Fibroblast of skin of right biceps (primary cell): Measurements from ENCODE around the gene TARDBP.
"Not testable (repeated sequence)": the region's sequence is repeated elsewhere in the genome, so short reads cannot be mapped to it uniquely, and the experiment has no call there.

Source experiments
- DNase-seq: peaks from one replicate; pipeline ENCODE4 v3.0.0-alpha.2; 2013

The TARDBP gene

DNA sequence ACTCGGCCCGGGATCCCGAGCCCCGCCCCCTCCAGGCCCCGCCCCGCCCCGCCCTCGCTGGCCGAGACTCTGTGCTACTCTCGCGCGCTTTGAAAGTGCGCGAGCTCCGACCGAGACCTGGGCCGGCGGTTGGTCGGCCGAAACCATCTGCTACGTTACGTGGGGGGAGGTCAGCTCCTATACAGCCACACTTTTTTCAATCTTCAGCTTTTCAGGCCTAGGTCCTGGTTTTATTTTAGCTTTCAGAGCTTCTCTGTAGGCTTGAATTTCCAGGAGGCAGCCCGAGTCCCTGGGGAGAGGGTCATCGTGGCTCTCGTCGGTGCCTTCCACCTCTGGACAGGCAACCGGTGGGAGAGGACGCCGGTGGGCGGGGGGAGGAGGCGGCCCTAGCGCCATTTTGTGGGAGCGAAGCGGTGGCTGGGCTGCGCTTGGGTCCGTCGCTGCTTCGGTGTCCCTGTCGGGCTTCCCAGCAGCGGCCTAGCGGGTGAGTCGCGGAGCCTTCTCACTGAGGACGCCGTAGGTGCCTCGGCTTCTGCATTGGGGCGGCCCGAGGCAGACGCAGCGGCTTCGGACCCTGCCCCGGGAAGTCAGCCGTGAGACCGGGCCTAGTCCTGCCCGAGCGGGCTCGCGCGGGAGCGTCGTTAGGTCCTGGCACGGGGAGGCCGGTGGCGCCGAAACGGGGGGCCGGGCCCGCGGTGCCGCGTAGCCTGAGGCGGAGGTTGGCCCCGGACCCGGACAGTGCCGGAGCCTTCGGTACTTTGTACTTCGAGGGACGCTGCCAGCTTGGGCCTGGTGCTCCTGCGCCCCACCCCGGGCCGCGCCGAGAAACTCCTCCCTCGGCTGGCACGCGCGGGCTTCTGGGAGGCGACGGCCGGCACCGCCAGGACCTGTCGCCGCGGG is at the start of gene TARDBP:
Gene TARDBP (plus strand): TSS at position 395 of the 900 bp plus-strand sequence. CDS start 1,074 bp downstream, outside the sequence.
- DNase-seq = peak; percentile 92

DNA sequence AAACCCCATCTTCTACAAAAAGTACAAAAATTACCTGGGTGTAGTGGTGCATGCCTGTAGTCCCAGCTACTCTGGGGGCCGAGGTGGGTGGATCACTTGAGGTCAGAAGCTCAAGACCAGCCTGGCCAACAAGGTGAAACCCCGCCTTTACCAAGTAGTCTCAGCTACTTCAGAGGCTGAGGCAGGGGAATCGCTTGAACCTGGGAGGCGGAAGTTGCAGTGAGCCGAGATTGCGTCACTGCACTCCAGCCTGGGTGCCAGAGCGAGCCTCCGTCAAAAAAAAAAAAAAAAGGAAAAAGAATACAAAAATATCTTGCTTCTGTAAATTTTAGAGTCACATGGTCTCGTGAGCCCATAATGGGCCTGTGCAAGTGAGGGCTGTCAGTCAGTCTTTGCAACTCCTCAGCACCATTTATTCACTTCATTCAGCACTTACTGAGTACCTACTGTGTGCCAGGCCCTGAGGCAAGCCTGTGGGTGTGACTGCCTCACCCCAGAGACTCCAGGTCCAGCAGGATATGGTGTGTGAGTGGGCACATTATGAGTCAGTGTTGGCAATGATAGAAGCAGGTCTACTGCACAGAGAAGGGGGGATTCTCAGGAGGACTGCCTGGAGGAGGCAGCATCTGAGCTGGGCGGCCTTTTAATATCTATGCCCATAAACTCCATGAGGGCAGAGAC is 46.8 kb upstream of the TARDBP start:
- no peak for DNase-seq

DNA sequence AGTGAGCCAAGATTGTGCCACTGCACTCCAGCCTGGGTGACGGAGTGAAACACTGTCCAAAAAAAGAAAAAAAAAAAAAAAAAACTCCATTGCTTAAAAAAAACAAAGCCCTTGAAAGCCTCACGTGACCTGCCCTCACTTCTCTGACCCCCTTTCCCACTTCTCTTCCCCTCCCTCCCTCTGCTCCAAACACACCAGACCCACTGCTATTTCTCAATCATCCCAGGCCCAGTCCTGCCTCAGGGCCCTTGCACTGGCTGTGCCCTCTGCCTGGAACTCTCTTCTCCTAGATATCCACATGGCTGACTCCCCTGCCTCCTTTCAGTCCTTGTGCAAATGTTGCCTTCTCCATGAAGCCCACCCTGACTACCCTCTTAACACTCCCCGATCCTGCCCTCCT is 45.4 kb upstream of the TARDBP start:
- DNase-seq = no peak

DNA sequence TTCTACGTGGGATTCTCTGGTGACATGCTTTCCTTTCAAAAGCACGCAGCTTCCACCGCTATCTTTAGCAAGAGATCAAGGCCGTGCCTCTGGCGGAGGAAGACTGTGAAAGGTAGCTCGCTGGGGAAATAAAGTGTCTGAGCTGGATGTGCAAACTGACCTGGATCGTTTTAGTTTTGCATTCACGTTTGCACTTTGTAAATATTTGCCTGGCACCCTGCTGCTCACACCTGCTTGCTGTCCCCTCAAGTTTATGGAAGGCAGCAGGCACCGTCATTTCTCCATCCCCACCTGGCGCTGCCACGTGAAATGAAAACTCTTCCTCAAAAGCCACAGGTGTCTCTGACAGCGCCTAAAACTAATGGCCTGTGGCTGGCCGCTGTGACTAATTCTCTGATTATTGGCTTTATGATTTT is 44.0 kb upstream of the TARDBP start:
- no peak for DNase-seq

DNA sequence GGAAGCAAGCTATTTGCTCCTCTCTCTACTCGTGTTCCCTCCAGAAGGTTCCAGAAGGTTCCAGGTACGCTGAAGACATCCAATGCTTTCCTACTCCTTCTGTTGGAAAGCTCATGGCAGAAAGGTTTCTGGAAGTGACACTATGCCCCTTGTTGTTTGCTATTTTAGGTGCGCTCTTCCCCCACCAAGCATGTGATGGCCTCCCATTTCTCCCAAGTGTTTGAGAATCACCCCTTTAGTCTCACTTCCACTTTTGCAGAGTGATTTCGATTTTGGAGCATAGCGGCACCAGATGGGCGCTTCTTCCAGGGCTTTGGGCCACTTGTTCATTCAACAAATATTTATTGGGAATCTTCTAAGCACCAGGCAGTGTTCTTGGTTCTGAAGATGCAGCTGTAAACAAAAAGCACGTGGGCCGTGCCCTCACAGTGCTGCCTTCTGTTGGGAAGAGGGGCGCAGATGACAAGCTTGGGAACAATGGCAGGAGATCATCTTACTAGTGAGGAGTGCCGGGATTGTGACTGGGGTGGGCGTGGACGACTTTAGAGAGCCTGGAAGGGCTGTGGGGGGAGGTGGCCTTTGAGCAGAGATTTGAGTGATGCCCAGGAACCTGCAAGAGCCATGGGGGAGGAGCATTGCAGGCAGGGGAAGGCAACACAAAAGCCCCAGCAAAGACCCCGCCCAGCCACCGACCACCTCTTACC is 43.0 kb upstream of the TARDBP start:
- DNase-seq = no peak

DNA sequence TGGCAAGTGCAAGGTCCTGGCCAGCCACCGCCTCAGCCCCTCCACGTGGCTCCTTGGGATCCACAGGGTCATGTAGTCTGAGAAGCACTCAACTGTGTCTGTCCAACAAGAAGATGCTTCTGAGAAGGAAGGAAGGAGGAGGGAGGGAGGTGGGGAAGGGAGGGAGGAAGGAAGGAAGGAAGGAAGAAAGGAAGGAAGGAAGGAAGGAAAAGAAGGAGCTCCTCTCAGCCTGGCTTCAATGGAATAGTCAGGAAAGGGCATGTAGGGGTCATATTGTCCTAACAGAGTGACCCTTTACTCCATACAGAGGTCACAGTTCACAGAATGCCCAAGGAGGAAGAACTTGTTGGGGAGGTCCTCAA is 42.5 kb upstream of the TARDBP start:
- no peak for DNase-seq

DNA sequence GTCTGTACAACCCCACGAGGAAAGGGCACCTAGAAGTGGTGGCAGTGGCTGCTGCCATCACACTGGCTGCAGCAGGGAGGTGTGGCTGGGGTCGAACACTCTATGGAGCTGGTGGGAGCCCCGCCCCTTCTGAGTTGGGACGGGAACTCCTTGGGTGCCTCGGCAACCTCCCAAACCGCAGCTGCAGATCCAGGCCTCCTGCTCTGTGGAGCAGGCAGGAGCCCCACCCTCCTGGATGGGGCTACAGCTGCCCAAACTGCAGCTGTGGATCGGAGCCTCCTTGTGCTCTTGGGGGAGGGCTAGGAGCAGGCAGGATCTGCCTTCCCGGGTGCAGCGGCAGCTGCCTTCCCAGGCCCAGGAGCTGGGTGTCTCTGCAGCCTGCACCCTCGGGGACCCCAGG is 38.9 kb upstream of the TARDBP start:
- peak; percentile 54 for DNase-seq

DNA sequence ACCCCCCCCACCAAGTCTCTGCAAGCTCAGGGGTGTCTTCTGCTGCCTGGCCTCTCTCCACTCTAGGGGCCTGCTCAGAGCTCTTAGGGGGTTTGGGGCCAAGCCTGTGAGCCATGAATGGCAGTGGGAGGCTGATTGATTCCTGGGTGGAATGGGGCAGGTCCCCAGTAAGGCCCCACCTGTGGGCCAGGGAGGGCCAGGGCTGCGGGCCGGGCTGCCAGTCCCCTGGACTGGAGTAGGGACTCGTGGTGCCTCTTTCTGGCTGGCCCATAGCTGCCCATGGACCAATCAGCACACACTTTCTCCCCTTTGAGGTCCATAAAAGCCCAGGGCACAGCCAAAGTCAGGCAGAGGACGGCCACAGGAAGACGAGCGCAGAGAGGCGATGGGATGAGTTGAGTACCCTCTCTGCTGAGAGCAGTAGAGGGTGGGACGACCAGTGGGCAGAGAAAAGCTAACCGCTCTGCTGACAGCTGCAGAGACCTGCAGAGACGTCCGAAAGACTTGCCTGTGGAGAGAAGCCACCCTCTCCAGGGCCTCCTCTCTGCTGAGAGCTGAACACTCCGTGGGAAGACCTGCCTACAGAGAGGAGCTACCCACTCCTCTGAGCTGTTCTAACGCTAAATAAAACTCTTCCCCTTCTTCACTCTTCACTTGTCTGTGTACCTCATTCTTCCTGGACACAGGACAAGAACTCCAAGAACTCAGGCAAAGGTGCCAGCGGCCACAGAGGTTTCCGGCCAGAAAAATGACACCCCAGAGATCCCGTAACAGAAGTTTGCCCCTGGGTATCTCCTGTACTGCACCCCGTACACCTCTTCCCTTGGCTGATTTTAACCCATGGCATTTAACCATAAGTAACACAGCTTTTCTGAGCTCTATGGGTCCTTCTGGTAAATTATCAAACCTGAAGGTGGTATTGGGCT is 38.2 kb upstream of the TARDBP start:
- no peak for DNase-seq

DNA sequence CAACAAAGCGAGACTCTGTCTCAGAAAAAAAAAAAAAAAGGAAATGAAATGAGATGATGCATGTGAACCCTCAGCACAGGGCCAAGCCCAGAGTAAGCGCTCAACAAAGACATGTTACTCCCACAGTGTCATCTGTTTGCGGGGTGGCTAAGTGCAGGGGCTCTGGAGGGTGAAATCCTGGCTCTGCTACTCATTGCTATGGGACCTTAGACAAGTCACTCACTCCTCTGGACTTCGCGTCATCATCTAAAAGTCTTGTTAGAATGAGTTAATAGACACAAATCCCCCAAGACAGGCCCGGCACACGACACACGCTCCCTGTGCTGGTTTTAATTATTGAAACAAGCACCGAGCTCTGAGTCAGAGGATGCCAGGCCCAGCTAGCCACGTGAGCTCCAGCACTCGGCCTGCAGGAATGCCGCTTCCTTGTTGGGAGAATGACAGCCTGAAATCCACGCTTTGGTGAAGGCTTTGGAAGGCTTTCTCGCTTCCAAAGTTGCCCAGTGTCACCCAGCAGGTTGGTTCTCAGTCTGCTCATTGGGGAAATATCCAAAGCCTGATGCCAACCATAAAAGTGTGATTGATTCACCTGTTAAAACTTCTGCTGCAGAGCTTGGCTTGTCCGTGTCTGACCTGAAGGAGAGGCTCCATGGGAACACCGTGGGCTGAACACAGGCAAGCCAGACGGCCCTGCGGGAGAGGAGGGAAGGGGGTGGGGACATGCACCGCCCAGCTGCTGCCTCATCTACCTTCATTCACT is 36.7 kb upstream of the TARDBP start:
- DNase-seq = peak; percentile 94

DNA sequence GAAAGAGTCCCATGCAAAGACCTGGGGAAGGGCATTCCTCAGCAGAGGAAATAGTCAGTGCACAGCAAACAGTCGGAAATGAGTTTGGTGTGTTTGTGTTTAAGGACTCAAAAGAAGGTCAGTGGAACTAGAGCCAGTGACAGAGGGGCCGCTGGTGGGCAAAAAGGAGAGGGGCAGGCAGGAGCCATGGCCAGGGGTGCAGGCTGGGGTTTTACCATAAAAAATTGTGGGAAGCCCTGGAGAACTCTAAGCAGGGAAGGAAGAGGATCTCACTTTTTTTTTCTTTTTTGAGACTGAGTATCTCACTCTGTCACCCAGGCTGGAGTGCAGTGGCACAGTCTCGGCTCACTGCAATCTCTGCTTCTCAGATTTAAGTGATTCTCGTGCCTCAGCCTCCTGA is 33.7 kb upstream of the TARDBP start:
- DNase-seq = no peak

DNA sequence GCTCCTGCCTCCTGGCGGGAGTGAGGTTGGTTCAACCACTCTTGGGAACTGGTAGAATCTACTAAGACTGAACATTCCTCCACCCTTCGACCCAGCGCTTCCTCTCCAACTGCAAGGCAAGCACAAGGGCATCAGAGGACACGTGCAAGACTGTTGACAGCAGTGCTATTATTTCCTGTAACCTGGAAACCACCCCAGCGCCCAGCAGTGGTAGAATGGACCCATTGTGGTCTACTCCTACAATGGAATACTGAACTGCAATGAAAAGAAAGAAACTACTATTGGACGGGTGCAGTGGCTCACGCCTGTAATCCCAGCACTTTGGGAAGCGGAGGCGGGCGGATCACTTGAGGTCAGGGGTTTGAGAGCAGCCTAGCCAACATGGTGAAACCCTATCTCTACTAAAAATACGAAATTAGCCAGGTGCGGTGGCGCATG is 33.0 kb upstream of the TARDBP start:
- no peak for DNase-seq

DNA sequence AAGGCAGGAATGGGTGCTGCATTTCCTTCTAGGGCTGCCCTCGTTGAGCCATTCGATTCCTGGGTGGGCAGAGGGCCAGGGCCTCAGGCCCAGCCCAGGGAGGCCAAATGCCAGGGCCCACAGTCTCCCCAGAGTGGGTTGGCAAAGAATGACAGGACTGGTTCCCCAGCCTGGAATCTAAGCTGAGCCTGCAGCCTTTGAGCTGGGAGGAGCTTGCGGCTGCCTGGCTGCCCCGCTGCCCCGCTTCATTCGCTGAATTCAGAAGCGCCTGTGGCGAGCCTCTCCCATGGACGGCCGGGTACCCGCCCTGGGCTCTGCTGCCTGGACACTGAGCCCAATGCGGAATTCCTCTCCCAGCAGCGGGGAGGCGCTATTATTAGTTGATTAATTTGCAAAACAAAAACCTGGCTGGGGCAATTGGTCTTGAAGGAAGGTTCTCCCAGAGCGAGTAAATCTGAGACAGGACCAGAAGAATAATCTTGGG is 32.3 kb upstream of the TARDBP start:
- DNase-seq = peak; percentile 21

DNA sequence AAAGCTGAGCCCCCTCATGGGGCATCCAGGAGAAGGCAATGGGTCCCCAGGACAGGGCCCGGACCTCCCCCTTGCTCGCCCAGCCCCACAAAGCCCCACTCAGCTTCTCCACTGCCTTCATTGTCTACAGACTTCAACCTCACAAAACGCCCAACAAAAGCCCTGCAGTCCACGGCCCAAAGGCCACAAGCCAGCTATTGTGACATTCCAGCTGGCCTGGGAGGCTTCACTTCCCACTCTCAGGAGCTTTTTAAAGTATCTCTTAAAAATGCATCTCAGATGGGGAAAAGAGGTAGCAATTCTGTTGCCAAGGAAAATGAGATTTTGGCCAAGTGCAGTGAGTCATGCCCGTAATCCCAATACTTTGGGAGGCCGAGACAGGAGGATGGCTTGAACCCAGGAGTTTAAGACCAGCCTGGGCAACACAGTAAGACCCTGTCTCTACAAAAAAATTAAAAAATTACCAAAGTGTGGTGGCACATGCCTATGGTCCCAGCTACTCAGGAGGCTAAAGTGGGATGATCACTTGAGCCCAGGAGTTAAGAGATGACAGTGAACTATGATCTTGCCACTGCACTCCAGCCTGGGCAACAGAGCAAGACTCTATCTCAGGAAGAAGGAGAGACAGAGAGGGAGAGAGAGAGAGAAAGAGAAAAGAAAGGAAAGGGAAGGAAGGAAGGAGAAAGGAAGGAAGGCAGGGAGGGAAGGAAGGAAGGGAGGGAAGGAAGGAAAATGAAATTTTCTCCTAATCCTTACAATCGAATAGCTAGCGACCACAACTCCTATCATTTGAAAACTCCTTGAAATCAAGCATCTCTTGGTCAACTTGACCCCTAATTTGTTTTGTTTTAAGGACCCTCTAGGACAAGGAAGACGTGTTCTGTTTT is 31.4 kb upstream of the TARDBP start:
- DNase-seq = peak; percentile 11

DNA sequence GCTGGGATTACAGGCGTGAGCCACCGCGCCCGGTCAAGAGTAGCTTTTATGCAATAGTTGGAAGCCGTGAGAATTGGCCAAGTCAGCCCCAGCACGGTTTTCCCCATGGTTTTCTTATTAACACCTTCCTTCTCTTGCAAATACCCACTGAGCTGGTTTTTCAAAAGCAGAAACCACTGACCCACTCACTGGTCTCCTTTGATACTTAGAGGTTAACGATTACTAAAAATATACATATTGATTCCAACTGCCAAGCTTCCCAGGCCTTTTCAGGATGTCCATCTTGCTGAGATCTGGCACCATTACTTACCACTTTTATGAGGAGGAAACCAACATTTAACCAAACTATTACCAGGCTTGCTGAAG is 25.9 kb upstream of the TARDBP start:
- DNase-seq = no peak

DNA sequence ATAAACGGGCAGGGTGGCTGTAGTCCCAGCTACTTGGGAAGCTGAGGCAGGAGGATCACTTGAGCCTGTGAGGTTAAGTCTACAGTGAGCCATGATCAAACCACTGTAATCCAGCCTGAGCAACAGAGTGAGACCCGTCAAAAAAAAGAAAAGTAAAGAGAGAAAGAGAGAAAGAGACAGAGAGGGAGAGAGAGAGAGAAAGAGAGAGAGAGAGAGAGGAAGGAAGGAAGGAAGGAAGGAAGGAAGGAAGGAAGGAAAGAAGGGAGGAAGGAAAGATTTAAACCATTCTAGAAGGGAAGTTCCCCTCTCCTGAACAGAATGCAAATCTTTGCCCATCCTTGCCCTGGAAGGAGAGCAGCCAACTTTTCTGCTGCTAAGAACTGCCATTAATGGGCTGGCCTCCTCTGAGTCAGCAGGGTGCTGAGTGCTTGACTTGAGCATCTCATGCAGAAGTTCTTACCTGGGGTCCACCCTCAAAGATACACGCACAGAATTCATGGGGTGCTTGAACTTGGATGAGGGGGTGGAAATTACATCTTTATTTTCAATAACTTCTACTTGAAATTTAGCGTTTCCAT is 24.5 kb upstream of the TARDBP start:
- DNase-seq = no peak

DNA sequence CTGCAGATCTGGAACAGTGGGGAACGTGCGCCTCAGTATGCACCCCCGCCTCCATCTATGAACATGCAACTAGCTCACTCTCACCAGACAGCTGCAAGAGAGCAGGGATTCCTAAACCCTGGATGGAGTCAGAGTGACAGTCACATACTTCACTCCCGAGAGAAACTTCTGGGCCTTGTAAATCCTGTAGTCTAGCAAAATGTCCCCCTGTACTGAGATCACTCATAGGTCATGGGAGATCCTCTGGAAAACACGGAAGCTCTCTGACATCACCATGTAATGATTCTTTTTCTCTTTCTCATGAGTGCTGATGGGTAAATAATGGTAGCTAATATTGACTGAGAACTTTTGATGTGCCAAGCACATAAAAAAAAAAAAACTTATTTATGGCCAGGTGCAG is 23.4 kb upstream of the TARDBP start:
- DNase-seq = no peak

DNA sequence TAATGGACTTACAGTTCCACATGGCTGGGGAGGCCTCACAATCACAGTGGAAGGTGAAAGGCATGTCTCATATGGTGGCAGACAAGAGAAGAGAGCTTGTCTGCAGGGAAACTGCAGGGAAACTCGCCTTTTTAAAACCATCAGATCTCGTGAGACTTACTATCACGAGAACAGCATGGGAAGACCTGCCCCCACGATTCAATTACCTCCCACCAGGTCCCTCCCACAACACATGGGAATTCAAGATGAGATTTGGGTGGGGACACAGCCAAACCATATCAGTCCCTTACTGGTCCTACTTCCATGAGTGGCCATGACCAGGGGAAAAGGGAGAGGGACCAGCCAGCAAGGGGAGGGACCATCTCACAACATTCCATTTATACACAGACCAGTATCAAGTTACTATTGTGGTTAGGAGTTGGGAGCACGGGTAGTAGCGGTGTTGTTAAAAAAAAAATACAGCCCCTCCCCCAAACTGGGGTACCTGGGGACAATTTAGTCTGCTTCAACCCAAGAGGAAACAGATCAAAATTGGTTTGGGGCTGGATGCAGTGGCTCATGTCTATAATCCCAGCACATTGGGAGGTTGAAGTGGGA is 22.4 kb upstream of the TARDBP start:
- DNase-seq = not testable (repeated sequence)

DNA sequence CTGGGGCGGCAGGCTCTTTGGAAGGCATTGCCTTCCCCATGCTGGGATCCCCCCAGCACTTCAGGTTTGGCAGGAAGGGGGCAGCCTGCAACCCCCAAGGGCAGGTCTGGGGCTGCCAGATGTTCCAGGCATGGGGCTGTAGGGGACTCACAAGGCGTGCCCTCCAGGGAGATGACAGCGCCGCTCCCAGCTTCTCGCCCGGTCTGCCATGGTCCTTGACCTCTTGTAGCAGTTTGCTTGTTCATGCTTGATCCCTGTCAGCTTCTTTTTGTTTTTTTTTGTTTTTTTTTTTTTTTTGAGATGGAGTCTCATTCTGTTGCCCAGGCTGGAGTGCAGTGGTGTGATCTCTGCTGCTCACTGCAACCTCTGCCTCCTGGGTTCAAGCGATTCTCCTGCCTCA is 21.6 kb upstream of the TARDBP start:
- no peak for DNase-seq

DNA sequence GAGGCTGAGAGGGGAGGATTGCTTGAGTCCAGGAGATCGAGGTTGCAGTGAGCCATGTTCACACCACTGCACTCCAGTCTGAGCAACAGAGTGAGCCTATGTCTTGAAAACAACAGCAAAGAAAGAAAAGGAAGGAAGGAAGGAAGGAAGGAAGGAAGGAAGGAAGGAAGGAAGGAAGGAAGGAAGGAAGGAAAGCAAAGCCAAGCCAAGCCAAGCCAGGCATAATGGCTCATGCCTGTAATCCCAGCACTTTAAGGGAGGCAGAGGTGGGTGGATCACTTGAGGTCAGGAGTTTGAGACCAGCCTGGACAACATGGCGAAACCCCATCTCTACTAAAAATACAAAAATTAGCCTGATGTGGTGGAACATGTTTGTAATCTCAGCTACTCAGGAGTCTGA is 20.4 kb upstream of the TARDBP start:
- not testable (repeated sequence) for DNase-seq

DNA sequence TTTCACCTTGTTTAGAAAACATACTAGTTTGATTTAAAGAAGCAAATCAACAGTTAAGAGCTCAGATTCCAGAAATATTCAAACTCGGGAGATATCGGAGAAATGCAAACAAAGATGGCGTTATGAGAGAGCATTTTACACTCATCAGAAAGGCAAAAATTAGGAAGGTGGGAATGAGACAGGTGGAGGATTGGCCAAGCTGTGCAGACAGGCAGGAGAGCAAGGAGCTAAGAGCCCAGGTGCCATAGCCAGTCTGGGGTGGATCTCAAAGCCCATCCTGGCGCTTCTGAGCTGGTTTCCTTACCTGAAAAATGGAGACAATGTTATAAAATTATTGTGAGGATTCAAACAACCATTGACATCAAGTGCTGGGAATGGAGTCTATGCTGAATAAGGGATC is 19.6 kb upstream of the TARDBP start:
- DNase-seq = no peak
